ENCODE data around the gene FPGT. TPM values are rescaled to one million over a fixed set of nuclear protein-coding genes. Genes with fewer than 3 reads are reported as not detected.

The FPGT gene
- total and polyA plus RNA-seq, 2 of the 8 experiments (the other 6 are each of a cell fraction or from before 2014, with no cell fraction given) = 1.3 to 4.1 TPM

Other genes starting within 250 kb of the FPGT start
- gene LRRIQ3, start 66 bp upstream of the FPGT start, total RNA-seq (2021; fragmentation: NEBNext Ultra II Directional; extraction: Animal tissue kit (Norgen Biotek cat#: 25700)) = 0.19 and 0.65 TPM in 2 replicates
- 0.08 and 0.09 TPM in 2 replicates for gene LRRIQ3, start 66 bp upstream of the FPGT start, polyA plus RNA-seq (2011; rRNA removed)
- 0.19 and 0.48 TPM in 2 replicates for gene TNNI3K, start 37.1 kb downstream of the FPGT start, total RNA-seq (2021; fragmentation: NEBNext Ultra II Directional; extraction: Animal tissue kit (Norgen Biotek cat#: 25700))
- 0.41 TPM in 1 of 2 replicates, not detected in the other for gene TNNI3K, start 37.1 kb downstream of the FPGT start, polyA plus RNA-seq (2011; rRNA removed)

Data from H1 (cell line).